ENCODE data around the gene UEVLD.

GRCh38 chr11:18491924-18492323, 96.6 kb downstream of the UEVLD start:
- TF ChIP-seq YY1 (IDR thresholded peaks at IDR 0.05; ENCODE audit: insufficient read depth, insufficient read length) (no peak), ZNF274 (IDR thresholded peaks at IDR 0.05; ENCODE audit: low read depth, low read length) (no peak)

Data from NT2/D1 (cell line).